Keratinocyte (primary cell): Measurements from ENCODE around the gene CRKL.

Experiments used
- EZH2 ChIP-seq: IDR thresholded peaks from one replicate; pipeline ENCODE4 v1.6.1; 2012; ENCODE audit warnings: inconsistent platforms, mild to moderate bottlenecking, low read length, moderate library complexity
- TF ChIP-seq, protein P1 (sequence below), 3 experiments: IDR thresholded peaks in 1 of 3; conservative IDR thresholded peaks in 1 of 3; optimal IDR thresholded peaks in 1 of 3; 2 replicates in 2 of 3; 3 replicates in 1 of 3; pipeline versions ENCODE3 to v1.5.1; 2011; ENCODE audit warnings: low read length in 3 of 3, mild to moderate bottlenecking in 3 of 3, moderate library complexity in 2 of 3, control low read depth in 1 of 3, inconsistent platforms in 1 of 3; ENCODE audit not compliant: insufficient read depth in 2 of 3; ENCODE audit errors: extremely low read depth in 1 of 3

DNA sequence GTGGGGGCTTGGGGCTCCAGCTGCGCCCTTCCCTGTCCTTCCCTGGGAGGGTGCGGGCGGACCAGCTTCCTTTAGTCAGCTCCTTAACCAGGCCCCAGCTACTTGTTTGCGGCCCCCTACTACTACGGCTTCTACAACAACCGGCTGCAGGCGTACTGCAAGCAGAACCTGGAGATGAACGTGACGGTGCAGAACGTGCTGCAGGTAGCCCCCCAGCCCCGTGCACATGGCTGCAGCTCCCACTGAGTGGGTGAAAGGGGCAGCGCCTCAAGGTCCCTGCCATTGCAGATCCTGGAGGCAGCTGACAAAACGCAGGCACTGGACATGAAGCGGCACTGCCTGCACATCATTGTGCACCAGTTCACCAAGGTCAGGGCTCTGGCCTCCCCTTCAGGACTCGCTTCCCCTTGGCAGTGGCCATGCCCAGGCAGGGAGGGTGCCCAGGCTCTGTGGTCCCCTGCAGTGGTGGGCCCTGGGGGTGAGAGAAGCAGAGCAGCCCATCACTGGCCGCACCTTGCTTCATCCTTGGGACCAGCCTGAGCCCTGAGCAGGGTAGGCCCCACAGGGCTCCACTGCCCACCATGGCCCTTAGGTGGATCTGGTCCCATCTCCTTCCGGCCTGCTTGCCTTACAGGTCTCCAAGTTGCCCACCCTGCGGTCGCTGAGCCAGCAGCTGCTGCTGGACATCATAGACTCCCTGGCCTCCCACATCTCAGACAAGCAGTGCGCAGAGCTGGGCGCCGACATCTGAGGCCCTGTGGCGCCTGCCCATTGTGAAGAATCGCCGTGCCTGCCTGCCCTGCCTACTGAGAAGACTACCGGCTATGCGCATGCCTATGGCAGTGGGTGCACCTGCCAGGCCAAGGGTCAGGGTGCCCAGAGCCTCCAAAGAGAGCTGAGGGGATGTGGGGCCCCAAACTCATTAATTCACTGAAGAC lies 79.7 kb downstream of the CRKL start:
- TF ChIP-seq, protein P1, sequence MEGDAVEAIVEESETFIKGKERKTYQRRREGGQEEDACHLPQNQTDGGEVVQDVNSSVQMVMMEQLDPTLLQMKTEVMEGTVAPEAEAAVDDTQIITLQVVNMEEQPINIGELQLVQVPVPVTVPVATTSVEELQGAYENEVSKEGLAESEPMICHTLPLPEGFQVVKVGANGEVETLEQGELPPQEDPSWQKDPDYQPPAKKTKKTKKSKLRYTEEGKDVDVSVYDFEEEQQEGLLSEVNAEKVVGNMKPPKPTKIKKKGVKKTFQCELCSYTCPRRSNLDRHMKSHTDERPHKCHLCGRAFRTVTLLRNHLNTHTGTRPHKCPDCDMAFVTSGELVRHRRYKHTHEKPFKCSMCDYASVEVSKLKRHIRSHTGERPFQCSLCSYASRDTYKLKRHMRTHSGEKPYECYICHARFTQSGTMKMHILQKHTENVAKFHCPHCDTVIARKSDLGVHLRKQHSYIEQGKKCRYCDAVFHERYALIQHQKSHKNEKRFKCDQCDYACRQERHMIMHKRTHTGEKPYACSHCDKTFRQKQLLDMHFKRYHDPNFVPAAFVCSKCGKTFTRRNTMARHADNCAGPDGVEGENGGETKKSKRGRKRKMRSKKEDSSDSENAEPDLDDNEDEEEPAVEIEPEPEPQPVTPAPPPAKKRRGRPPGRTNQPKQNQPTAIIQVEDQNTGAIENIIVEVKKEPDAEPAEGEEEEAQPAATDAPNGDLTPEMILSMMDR (optimal IDR thresholded peaks at IDR 0.05 in 1 of 3, IDR thresholded peaks at IDR 0.05 in 1 of 3, conservative IDR thresholded peaks at IDR 0.05 in 1 of 3; ENCODE audit: extremely low read depth in 1 of 3, insufficient read depth in 2 of 3, low read length in 3 of 3) = no peak
- TF ChIP-seq EZH2 = no peak
